Sigmoid colon (tissue), 4 donors: Measurements from ENCODE around the gene PHF21A.

Experiments used
- CTCF ChIP-seq, 4 experiments: fragments of 450-650 bp in 3 of 4; fragments of 200-600 bp in 1 of 4; IDR thresholded peaks; one replicate each; pipeline ENCODE4 v1.5.1; 2016 to 2019; ENCODE audit warnings: antibody characterized with exemption in 4 of 4, mild to moderate bottlenecking in 3 of 4, moderate library complexity in 2 of 4
- EP300 ChIP-seq, 4 donors: sonication (generic); formaldehyde crosslinking; IDR thresholded peaks; one replicate each; pipeline ENCODE4 v1.6.1; 2017; ENCODE audit warnings: antibody characterized with exemption in 4 of 4
- POLR2A ChIP-seq, 2 donors: fragments of 450-650 bp; IDR thresholded peaks; one replicate each; pipeline ENCODE4 v1.6.1; 2016; ENCODE audit warnings: antibody characterized with exemption in 2 of 2, mild to moderate bottlenecking in 2 of 2, moderate library complexity in 2 of 2
- POLR2AphosphoS5 ChIP-seq, 4 donors: sonication (generic); formaldehyde crosslinking; IDR thresholded peaks; one replicate each; pipeline ENCODE4 v1.6.1; 2017; ENCODE audit warnings: antibody characterized with exemption in 4 of 4

DNA sequence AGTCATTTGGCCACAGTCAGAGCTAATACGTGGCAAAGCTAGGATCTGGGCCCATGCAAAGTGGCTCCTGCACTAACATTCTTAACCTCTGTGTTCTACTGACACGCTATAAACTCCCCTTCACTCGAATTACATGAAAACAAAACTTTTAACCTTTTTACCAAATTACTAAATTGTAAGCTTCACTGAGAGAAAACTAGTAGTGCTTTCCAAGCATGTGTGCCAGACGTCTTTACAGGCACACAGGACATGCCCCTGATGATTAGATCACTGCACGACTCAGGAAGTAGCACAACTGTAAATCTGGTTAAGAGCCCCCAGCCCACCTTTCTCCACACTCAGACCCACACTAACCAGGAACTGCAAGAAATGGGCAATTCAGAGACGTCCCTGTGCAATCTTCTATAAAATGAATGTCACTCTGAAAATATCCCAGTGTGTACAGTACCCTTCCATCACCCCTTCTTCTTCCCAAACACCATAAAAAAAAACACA is 16.1 kb downstream of the PHF21A start:
- TF ChIP-seq CTCF (IDR thresholded peaks at IDR 0.05), result no peak
- no peak for TF ChIP-seq POLR2A (IDR thresholded peaks at IDR 0.05)
- TF ChIP-seq EP300 (IDR thresholded peaks at IDR 0.05), result no peak
- TF ChIP-seq POLR2AphosphoS5 (IDR thresholded peaks at IDR 0.05), result no peak
